GM11168 (cell line): Measurements from ENCODE around the gene PCDHB4.
"Not testable (repeated sequence)": the region's sequence is repeated elsewhere in the genome, so short reads cannot be mapped to it uniquely, and the experiment has no call there.

Experiments used
- in situ Hi-C: fragments of 300-500 bp; cut with MboI; formaldehyde crosslinking; loops from one replicate; pipeline ENCODE4 v1.12.0; 2022; ENCODE audit warnings: low sequenced_read_pairs; ENCODE audit not compliant: unreplicated experiment

PCDHB4 gene

DNA sequence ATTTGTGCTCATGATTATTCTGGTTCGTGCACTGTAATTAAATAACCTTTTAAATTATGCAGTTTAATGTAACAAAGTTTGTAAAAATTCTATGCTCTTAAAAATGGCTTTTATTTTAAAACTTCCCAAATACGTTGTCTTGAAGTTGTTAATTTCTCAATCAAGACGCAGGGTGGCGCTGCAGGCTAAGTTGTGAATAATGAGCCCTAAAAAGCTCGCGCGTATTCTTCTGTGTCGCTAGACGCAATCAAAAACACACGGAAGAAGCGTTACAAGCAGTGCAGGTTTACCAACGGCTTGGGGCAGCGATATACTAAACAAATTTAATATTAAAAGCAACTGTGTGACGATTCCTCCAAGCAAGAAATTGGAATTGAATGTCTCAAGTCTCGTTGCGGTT is at the start of gene PCDHB4:
TSS of gene PCDHB4 (plus strand) at position 256 of the 400 bp plus-strand sequence. CDS start 181 bp downstream, outside the sequence.
- in situ Hi-C loops, result no loop called here

DNA sequence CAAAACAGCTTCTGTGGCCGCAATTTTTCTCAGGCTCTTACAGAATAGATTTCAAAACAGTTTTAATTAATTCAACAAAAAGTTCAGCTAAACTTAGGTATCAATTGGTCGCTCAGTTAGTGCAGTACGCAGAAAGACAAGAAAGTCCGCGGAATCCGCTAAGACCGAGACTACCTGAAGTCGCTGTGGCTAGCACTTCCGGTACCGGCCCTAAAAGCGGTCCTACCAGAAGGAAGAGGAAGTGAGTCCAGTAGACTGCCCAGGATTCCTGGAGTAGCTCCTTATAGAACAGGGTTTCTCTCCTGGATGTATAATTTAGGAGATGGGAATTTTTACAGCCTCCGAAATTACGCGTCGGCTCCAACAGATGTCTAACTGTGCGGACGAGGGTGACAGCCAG is 43.8 kb upstream of the PCDHB4 start:
- in situ Hi-C loops, result no loop called here

DNA sequence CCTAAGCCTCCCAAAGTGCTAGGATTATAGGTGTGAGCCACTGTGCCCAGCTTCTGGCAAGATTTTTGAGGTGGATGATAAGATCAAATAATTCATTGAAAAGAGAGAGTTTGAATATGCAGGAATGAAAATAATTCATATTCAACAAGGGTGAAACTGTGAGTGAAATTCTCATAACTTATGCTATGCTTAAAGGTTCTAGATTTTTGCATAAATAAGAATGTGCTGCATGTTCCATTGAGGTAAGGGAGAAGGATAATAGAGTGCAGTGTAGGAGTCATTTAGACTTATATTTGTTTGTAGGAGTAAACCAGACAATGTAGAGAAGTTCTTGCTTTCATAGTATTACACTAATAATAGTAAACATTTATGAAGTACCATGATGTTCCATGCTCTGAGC is 39.4 kb upstream of the PCDHB4 start:
- in situ Hi-C loops, result no loop called here

DNA sequence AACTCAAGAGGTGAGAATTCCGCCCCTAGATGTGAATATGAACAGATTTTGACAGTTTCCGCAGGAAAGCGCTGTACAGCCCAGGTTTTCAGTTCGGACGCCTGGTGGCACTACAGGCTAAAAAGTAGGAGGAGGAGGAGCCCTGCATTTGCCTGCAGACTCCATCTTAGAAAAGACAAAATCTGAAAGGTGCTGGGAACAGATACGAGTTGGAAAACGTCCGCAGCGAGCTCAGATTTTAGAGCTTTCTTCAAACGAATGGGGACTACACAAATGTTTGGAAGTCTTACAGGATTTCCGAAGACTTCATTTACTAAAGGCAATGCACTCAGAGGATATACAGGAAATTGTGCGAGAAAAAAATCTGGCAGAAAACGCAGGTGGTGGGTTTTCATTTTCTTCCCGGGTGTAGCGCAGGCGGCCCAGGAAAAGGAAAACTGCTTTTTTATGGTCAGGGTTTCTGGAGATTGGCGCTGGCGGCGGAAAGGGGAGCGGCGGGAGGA is 37.1 kb upstream of the PCDHB4 start:
- in situ Hi-C loops, result no loop called here

DNA sequence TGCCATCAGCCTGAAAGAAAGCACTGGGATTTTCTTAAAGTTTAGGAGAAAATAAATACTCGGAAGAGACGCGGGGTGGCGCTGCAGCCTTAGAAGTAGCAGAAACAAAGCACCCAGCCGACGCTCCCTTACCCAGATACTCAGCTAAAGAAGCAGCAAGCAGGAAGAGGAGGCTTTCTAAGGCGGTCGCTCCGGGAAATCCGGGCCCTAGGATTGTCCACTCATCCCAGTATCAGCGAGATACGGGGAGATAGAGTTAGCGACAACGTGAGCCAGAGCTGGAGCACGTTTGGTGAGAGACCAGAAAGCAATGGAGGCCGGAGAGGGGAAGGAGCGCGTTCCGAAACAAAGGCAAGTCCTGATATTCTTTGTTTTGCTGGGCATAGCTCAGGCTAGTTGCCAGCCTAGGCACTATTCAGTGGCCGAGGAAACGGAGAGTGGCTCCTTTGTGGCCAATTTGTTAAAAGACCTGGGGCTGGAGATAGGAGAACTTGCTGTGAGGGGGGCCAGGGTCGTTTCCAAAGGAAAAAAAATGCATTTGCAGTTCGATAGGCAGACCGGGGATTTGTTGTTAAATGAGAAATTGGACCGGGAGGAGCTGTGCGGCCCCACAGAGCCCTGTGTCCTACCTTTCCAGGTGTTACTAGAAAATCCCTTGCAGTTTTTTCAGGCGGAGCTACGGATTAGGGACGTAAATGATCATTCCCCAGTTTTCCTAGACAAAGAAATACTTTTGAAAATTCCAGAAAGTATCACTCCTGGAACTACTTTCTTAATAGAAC is 26.9 kb upstream of the PCDHB4 start, which contains the start of gene PCDHB2:
TSS of gene PCDHB2 (plus strand) at position 135 of the 782 bp plus-strand sequence. CDS start at position 311, 176 bp downstream.
- in situ Hi-C loops, result no loop called here

DNA sequence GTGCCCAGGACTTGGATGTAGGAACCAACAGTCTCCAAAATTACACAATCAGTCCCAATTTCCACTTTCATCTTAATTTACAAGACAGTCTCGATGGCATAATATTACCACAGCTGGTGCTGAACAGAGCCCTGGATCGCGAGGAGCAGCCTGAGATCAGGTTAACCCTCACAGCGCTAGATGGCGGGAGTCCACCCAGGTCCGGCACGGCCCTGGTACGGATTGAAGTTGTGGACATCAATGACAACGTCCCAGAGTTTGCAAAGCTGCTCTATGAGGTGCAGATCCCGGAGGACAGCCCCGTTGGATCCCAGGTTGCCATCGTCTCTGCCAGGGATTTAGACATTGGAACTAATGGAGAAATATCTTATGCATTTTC is 26.4 kb upstream of the PCDHB4 start:
- in situ Hi-C loops, result no loop called here

DNA sequence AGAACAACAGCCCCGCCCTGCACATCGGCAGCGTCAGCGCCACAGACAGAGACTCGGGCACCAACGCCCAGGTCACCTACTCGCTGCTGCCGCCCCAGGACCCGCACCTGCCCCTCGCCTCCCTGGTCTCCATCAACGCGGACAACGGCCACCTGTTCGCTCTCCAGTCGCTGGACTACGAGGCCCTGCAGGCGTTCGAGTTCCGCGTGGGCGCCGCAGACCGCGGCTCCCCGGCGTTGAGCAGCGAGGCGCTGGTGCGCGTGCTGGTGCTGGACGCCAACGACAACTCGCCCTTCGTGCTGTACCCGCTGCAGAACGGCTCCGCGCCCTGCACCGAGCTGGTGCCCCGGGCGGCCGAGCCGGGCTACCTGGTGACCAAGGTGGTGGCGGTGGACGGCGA is 25.4 kb upstream of the PCDHB4 start:
- in situ Hi-C loops, result not testable (repeated sequence)

DNA sequence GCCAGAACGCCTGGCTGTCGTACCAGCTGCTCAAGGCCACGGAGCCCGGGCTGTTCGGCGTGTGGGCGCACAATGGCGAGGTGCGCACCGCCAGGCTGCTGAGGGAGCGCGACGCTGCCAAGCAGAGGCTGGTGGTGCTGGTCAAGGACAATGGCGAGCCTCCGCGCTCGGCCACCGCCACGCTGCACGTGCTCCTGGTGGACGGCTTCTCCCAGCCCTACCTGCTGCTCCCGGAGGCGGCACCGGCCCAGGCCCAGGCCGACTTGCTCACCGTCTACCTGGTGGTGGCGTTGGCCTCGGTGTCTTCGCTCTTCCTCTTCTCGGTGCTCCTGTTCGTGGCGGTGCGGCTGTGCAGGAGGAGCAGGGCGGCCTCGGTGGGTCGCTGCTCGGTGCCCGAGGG is 25.0 kb upstream of the PCDHB4 start:
- in situ Hi-C loops, result not testable (repeated sequence)

DNA sequence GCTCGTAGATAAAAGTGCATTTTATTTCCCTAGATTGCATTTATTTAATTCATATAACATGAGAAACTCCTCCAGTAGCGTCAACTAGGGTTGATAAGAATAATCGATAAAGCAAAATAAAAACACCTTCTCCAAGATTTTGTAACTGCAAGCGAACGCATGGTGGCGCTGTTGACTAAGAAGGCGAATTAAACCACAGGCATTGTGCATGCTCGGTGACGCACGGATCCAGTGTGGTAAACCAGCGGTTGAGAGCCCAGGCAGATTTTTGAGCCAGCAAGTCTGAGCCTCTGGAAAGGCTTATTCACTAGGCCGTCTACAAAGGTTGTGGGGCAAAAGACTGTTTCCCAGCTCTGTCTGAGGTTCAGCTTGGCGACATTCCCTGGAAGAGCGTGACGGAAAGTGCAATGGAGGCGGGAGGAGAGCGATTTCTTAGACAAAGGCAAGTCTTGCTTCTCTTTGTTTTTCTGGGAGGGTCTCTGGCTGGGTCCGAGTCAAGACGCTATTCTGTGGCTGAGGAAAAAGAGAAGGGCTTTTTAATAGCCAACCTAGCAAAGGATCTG is 21.3 kb upstream of the PCDHB4 start, which contains the start of gene PCDHB3:
TSS of gene PCDHB3 (plus strand) at position 231 of the 563 bp plus-strand sequence. CDS start at position 408, 177 bp downstream.
- in situ Hi-C loops, result no loop called here

DNA sequence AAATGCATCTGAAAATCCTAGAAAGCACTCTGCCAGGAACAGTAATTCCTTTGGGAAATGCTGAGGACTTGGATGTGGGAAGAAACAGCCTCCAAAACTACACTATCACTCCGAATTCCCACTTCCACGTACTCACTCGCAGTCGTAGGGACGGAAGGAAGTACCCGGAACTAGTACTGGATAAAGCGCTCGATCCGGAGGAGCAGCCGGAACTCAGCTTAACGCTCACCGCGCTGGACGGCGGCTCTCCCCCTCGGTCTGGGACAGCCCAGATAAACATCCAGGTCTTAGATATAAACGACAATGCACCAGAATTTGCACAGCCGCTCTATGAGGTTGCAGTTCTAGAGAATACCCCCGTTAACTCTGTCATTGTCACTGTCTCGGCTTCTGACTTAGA is 20.6 kb upstream of the PCDHB4 start:
- in situ Hi-C loops, result no loop called here

DNA sequence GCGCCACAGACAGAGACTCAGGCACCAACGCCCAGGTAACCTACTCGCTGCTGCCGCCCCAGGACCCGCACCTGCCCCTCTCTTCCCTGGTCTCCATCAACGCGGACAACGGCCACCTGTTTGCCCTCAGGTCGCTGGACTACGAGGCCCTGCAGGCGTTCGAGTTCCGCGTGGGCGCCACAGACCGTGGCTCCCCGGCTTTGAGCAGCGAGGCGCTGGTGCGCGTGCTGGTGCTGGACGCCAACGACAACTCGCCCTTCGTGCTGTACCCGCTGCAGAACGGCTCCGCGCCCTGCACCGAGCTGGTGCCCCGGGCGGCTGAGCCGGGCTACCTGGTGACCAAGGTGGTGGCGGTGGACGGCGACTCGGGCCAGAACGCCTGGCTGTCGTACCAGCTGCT is 19.5 kb upstream of the PCDHB4 start:
- in situ Hi-C loops, result not testable (repeated sequence)

DNA sequence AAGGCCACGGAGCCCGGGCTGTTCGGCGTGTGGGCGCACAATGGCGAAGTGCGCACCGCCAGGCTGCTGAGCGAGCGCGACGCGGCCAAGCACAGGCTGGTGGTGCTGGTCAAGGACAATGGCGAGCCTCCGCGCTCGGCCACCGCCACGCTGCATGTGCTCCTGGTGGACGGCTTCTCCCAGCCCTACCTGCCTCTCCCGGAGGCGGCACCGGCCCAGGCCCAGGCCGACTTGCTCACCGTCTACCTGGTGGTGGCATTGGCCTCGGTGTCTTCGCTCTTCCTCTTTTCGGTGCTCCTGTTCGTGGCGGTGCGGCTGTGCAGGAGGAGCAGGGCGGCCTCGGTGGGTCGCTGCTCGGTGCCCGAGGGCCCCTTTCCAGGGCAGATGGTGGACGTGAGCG is 19.1 kb upstream of the PCDHB4 start:
- in situ Hi-C loops, result not testable (repeated sequence)

DNA sequence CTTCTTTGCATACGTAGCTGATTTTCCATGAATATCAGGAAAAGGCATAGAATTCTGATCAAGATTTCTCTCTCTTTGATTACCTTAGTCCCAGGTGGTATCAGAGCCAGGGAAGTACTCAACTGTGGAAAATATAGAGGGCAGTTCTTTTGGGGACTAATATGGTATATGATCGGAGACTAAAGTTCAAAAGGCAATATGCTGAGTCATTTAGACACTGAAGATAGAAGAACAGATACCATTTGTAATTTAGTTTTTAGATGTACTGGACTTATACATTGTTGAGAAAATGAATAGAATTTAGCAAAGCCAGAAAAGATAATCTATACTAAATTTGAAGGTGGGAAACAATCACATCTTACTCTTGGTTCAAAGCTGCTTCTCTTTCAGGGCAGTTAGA is 16.3 kb upstream of the PCDHB4 start:
- in situ Hi-C loops, result no loop called here

DNA sequence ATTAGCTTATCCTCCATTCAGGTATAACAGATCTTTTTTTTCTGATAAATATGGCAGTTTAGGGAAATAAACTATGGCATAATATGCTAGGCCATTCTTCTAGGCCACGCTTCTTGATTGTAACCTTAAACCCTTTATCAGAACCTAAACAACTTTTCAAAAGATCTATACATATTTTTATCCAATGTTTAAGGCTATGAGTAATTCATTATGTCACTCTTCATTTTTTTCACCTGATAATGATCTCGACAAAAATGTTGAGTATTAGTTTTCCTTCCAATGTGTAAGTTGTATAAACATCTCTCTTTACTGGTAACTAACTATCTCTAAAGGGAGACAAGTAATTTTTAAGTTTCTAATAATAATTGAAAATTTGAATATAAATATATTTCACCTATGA is 2.4 kb upstream of the PCDHB4 start:
- in situ Hi-C loops, result no loop called here

DNA sequence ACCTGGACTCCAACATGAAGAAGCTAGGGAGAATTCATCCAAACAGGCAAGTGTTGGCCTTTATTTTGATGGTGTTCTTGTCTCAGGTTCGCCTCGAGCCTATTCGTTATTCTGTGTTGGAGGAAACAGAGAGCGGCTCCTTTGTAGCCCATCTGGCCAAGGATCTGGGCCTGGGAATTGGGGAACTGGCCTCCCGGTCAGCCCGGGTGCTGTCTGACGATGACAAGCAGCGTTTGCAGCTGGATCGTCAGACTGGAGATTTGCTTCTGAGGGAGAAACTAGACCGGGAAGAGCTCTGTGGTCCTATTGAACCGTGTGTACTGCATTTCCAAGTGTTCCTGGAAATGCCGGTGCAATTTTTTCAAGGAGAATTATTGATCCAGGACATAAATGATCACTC is 367 bp downstream of the PCDHB4 start:
- in situ Hi-C loops, result no loop called here

DNA sequence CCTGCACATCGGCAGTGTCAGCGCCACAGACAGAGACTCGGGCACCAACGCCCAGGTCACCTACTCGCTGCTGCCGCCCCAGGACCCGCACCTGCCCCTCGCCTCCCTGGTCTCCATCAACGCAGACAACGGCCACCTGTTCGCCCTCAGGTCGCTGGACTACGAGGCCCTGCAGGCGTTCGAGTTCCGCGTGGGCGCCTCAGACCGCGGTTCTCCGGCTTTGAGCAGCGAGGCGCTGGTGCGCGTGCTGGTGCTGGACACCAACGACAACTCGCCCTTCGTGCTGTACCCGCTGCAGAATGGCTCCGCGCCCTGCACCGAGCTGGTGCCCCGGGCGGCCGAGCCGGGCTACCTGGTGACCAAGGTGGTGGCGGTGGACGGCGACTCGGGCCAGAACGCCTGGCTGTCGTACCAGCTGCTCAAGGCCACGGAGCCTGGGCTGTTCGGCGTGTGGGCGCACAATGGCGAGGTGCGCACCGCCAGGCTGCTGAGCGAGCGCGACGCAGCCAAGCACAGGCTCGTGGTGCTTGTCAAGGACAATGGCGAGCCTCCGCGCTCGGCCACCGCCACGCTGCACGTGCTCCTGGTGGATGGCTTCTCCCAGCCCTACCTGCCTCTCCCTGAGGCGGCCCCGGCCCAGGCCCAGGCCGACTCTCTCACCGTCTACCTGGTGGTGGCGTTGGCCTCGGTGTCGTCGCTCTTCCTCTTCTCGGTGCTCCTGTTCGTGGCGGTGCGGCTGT is 1.9 kb downstream of the PCDHB4 start:
- in situ Hi-C loops, result not testable (repeated sequence)

DNA sequence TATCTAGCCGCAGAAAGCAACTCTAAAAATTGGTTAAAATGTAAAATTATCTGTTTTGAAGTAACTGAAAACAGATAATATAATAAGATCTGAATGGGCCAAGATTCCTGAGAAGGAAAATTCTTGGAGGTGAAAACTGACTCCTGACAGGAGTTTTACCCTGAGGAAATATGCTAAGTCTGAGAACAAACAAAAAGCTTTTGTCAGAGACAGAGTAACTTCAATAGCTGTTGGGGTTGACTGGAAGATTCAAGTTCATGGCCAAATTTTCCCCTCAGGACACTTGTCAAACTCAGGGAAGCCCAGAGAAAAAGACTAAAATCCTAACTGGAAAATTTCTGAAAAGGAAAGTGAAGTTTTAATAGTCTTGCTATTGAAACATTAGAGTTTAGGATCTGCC is 5.7 kb downstream of the PCDHB4 start:
- in situ Hi-C loops, result no loop called here

DNA sequence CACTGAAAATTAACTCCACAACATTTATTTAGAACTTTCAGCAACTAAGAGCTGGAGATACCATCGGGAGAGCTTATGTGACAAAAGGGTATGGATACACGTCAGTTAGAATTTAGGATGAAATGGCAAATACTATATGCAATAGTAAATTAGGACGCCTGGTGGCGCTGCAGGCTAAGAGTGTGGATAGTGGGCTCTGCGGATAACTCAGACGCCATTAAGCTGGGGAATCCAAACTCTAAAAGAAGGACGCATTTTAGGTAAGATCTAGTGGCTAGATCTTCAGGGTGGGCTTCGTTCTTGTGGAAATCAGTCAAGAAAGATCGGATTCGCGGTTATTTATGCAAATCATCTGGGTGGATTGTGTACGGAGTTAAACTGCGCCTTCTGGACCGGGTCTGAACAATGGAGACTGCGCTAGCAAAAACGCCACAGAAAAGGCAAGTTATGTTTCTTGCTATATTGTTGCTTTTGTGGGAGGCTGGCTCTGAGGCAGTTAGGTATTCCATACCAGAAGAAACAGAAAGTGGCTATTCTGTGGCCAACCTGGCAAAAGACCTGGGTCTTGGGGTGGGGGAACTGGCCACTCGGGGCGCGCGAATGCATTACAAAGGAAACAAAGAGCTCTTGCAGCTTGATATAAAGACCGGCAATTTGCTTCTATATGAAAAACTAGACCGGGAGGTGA is 13.6 kb downstream of the PCDHB4 start, which contains the start of gene PCDHB5:
TSS of gene PCDHB5 (plus strand) at position 177 of the 688 bp plus-strand sequence. CDS start at position 406, 229 bp downstream.
- in situ Hi-C loops, result no loop called here

DNA sequence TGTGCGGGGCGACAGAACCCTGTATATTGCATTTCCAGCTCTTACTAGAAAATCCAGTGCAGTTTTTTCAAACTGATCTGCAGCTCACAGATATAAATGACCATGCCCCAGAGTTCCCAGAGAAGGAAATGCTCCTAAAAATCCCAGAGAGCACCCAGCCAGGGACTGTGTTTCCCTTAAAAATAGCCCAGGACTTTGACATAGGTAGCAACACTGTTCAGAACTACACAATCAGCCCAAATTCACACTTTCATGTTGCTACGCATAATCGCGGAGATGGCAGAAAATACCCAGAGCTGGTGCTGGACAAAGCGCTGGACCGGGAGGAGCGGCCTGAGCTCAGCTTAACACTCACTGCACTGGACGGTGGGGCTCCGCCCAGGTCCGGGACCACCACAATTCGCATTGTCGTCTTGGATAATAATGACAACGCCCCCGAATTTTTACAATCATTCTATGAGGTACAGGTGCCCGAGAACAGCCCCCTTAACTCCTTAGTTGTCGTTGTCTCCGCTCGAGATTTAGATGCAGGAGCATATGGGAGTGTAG is 14.2 kb downstream of the PCDHB4 start:
- in situ Hi-C loops, result no loop called here

DNA sequence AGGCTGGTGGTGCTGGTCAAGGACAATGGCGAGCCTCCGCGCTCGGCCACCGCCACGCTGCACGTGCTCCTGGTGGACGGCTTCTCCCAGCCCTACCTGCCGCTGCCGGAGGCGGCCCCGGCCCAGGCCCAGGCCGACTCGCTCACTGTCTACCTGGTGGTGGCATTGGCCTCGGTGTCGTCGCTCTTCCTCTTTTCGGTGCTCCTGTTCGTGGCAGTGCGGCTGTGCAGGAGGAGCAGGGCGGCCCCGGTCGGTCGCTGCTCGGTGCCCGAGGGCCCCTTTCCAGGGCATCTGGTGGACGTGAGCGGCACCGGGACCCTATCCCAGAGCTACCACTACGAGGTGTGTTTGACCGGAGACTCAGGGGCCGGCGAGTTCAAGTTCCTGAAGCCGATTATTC is 15.7 kb downstream of the PCDHB4 start:
- in situ Hi-C loops, result not testable (repeated sequence)
